GM18511 (cell line): ENCODE data around the gene MCC.

Experiments used
- ATAC-seq: cut with Tn5 transposase; IDR thresholded peaks from one replicate; pipeline ENCODE4 v1.9.1; 2021; ENCODE audit warnings: mild to moderate bottlenecking, moderate library complexity; ENCODE audit not compliant: unreplicated experiment

The MCC gene

DNA sequence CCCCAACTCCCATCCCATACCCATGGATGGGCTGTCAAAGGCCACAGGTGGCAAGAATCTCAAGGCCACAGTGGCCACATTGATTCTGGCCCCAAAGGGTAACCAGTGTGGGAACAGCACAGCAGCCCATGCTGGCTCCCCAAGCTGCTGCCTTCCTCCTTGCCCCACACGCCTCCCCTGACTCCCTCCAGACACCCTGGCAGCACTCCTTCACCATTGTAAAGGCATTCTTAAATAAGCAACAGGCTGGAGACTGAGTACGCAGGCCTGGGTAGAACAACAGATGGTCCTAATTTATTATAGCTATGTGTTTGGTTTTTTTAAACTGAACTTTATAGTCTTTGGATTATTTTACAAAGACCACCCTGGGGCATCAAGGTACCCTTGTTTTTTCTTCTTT, 212.3 kb downstream of the MCC start:
- no peak for ATAC-seq

DNA sequence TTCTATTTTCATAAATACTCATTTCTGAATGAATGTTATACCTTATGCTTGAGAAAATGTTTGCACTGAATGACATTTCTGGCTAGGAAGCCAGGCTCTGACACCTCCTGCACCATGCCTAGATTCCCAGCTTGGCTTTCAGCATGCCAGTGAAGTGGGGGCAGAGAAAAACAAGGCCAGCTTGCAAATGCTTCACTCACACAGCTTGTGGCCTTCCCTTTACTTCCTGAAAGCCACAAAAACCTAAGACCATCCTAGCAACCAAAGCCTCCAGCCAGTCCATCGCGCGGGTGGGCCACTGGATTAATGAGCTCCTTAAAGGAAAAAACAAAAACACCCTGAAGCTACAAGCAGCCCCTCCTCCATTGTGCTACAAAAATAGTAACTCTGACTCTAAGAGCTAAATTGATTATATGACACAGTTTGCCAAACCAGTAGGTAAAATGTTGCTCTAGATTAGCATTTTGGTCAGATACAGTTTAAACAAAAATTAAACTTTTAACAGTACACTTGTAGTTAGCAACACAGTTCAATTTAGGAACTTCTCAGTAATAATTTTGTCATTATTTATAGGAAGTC, 213.3 kb downstream of the MCC start:
- ATAC-seq, result no peak

DNA sequence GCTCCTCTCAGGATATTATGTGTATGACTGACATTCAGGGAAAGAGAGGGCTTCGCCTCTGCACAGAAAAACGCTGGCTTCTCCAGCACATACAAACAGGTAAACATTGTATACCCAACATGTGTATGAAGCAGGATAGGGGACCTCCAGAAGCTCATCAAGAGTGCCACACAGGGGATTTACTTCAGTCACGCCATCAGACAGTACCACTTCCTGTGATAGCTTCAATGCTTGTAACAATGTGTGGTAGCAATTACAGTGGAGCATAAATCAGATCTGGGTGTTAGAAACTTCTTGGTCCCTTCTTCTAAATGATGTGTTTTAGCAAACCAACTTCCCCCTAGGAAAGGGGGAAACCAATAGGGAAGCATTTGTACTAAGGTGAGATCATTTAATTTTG, 214.3 kb downstream of the MCC start:
- peak; percentile 61 for ATAC-seq

DNA sequence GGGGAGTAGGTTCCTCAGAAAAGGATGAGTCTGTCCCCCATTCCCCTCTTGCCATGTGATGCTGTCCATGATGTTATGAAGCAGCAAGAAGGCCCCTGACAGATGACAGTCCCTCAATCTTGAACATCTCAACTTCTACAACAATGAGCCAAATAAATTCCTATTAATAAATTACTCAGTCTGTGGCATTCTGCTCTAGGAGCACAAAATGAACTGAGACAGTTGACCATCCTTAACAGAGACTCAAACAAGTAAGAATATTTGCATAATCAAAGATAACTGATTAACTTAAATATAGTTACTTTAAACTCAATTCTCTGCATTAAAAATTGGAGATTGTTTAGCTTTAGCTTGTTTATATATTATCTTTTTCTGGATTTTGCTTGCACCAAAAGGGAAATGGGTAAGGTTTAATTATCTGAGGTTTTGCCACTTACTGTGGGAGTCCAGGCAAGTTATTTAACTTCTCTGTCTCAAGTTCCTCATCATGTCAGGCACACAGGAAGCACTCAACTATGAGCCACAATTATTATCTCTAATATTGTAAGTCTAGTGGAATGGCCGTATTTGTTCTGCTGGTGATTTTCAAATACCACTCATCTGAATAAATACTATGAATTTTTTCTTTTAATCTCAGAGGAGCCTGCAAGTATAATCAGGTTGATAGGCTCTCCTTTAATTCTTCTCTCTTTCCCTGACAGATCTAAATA, 216.4 kb downstream of the MCC start:
- no peak for ATAC-seq

DNA sequence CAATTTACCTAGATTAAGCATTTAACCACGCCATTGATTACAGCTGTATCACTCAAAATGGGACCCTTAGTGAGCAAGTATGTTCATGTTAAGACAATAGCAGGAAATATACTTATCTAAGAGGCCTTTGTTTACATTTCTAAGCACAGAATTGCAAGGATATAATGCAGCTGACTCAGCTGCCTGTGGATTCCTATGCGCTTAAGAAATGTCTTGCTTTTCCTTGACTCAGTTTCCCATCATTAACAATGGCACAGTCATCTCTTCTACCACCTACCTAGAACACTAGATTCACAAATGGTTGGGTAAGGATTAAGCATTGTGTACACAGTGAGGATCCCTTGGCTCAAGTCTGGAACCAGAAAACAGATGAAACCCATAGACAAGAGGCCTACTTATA, 217.2 kb downstream of the MCC start:
- no peak for ATAC-seq

DNA sequence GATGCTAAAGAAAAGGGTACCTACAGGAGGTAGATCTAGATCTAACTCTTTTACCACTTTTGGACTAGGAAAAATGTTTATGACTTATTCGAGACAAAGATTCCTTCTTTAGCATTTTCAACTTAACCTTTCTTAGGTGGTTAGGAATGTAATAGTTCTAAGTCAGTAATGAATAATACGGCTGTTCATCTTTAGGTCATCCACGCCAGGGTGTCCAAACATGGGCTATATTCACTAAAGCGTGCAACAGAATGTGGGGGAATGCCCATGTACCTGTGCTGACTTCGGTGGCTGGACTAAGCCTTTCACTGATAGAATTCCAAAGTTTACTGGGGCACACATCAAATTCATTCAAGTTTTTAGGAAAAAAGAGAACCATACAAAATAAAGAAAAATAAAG, 218.2 kb downstream of the MCC start:
- no peak for ATAC-seq

DNA sequence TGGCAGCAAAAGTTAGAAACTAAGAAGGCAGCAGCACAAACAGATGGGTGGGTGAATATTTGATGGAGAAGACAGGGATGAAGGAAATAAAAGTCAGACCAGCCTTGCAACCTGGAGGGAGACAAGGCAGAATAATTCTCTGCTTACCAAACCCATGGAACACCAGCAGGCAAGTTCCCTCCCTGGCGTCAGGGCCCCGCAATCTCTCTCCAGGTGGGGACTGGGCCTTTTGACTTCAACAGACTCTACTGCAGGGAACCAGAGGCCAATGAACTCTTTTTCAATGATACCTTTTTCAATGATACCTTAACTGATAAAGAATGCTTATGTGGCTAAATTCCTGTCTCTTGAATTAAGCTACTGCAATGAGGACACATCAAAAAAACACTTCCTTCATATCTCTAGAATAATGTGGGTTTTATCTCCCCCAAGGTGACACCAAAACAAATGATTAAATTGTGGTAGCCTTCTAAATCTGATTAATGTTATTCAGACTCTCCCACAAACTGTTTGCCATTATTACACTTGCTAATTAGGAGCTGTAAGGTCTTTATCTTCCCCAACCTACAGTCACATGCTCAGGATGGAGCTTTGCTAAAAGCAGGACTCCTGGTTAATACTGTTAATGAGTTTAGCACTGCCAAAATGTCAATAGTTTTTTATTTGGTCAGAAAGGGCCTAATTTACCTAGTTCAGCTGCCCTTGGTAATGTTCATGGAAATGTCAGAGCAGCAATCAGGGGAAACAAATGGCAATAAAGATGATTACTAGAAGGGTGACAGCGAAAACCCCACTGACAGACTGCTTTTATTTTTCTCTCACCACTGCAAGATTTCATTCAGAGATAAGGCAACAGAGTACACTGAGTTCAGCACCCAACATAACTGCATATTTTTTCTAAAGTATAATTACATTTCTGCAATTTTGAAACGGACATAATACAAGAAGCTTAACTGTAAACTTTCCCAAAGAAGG, 218.9 kb downstream of the MCC start:
- no peak for ATAC-seq

DNA sequence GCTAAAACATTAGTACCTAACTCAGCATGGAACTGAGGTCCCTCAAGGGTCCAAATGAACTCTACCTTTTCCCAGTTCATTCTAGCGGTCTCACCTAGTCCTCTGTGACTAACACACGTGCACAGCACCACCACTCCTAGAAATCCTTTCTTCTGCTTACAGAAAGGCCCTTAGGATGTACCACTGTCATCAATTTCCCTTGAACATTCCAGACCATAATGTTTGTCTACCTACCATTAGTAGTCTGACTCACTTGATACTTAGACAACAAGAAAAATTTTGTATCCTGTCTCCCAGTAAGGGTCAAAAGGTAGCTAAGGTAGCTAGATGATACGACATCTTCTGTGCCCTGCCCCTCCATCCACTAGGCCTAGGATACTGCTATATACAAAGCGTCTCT, 220.0 kb downstream of the MCC start:
- no peak for ATAC-seq

DNA sequence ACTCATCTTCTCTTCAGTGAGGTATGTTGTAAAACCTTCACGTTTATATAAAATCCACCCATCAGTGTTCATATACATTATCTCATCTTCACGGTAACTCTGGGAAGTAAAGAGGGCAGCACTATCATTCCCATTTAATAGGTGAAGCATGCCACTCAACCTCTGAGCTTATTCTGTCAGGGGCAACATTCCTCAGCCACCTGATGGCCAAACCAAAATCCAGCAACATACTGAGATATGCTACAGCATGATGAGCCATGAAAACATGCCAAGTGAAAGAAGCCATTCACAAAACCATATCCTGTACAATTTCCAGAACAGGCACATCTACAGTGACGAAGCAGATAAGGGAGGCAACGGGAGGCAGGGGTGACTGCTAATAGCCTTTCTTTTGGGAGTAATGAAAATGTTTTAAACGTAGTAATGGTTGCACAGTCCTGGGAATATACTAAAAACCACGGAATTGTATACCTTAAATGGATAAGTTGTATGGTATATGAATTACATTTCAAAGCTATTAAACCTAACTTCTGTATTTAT, 220.8 kb downstream of the MCC start:
- ATAC-seq, result no peak

DNA sequence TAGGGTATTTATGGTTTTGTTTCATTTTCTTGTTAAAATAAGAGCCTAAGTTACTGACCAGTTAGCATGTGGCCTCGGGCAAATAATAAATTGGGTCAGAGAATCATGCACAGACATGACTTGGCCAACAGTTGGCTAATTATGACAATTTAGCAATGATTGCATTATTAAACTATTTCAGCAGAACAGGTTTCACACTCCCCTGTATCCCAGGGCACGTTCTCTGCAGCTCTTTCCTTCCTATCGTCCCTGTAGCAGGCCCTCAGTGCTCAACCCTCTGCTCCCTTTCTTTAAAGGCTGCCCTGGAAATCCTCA, 221.4 kb downstream of the MCC start:
- ATAC-seq, result no peak

DNA sequence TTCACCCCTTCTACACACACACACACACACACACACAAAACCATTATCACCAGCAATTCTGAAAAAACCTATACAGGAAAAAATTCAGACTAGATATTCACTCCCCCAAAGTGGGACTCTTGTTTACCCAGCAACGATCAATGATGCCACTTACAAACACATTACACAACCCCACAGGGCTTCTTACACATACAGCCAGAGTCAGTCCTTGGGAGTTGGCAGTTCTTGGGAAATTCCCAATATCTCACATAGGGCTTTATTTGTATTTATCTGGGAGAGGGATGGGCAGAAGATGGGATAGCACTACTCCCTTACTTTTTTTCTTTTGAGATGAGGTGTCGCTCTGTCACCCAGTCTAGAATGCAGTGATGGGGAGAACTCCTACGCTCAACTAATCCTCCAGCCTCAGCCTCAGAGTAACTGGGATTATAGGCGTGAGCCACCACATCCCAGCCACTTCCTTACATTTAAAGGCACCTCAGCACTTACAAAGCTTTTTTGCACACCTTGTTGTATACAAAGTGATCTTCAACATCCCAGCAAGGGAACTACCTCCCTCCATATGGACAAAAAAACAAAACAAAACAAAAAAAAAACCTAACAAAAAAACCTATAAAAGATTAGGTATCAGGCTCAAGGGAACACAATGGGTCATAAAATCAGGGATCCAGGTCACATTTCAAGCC, 221.9 kb downstream of the MCC start:
- no peak for ATAC-seq

DNA sequence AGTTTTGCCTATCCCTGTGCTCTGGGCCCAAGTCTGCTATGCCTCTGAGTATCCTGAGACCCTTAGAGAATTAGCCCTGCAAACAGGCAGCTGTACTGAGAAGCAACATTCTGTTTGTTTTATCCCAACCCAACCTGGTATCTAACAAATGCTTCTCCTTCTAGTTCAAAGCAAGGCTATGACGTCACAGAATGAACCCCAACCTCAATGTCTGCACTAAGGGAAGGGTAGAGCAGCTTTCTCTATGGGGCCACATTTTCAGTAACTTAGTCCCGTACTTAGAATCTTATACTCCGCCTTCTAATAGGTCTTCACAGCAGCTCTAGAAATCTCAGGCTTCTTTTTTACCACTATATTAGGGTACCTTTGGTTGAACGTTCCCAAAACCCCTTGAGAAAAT, 223.1 kb downstream of the MCC start:
- ATAC-seq, result no peak

DNA sequence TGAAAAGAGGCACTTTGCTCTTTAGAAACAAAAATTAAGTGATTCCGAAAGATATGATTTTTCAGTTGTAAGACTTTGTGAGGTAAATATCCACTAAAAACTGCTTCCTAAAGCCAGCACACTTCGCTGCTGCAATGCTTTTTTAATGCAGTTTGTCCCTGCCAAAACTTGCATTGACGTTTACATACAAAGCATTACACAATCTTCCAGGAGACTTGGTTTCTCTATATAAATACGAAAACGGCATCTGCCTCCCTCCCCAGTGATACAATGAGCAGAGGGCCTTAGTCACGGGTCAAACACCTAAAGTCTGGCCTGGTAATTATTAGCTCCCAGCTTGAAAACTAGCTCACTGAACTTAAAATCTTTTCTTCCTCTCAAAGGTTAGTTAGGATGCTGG, 224.2 kb downstream of the MCC start:
- ATAC-seq, result no peak

DNA sequence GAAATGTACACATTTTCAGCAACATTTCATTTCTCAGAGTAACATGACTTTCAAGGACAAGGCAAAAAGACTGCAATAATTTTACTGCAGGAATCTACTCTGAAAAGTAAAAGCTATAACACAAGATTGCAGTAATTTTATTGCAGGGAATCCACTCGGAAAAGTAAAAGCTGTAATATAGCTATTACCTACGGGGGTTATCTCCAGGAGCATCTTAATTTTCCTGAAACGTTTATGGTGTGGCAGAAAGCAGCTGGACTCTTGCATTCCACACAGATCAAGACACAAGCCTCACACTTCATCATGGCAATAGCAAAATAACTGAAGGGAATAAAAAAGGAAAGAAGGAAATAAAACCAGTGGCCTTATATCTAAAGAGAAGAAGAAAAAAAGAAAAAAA, 224.7 kb downstream of the MCC start:
- ATAC-seq, result no peak

DNA sequence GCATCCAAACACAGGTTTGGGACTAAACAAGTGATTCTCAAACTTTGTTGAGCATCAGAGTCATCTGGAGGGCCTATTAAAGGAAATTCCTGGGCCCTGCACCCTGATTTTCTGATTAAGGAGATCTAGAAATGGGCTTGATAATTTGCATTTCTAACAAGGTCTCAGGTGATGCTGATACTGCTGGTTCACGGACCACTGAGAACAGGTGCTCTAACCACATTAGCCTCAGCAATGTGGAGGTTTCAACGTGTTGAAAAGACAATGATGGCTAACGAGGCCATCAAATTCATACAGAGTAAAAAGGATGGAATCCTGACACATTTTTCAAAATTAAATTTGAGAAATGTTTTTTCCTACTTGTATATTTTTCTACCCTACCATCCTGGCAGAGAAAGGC, 225.6 kb downstream of the MCC start:
- no peak for ATAC-seq

DNA sequence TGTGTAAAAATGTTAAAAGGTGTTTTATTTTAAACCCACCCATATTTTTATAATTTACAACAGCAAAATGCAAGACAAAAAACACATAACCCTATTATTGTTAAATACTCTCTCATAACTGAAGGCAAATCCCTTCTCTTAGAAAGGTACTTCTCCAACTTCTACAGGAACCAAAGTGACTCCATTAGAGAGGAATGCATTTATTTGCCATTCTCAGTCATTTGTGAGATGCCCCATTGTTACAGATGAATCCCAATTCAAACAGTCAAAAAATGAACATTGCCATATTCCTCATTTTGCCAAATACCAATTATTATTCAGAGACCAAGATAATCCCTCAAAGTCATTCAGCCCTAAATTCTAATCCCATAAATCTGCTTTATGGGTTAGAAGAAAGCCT, 229.2 kb downstream of the MCC start:
- ATAC-seq, result no peak

DNA sequence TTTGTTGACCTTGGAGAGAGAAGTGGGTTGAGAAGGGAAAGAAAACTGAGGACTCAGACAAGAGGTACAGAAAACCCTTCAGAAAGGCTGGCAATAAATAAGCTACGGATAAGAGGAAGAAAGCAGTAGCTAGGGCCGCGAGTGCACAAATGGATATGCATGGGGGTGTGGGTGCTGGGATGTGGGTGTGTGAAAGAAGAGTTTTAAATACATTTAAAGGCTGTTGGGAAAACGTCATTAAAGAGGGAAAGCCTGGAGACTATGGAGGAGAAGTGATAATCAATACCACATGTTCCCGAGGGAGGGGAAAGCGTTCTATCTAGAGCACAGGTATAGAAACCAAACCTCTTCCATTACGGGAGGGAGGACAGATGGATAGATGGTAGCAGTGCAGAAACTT, 230.7 kb downstream of the MCC start:
- no peak for ATAC-seq

DNA sequence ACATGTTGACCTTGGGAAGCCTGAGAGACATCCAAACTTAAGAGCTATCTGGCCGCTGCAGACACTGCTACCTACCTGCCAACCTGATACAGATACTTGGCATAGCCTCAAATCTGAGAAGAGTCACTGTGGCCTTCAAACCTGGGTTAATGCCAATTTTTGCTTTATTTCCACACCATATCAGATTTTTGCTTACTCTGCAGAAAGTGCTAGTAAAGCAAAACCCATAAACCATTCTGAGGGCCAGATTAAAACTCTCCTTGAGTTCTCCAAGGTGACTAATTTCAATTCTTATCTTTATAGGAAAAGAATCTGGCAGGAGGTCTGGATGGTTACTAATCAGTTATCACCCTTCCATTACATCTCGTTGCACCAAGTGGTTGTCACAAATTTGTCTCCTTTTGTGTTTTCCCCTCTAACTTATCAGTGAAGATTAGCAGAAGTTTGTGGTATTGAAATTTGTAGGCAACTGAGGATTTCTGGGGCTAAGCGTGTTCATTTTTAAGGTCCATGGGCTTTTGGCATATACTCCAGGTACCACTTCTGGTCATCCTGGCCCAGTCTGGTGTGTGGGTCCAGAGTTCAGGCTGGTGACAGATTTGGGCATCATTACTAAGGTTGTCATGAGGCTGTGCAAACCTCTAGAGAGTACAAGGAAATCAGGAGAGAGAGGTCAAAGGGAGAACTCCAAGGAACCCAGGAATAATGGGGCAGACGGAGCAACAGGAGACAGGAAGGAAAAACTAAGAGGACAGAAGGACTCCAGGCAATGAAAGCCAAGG, 231.4 kb downstream of the MCC start:
- ATAC-seq, result no peak

DNA sequence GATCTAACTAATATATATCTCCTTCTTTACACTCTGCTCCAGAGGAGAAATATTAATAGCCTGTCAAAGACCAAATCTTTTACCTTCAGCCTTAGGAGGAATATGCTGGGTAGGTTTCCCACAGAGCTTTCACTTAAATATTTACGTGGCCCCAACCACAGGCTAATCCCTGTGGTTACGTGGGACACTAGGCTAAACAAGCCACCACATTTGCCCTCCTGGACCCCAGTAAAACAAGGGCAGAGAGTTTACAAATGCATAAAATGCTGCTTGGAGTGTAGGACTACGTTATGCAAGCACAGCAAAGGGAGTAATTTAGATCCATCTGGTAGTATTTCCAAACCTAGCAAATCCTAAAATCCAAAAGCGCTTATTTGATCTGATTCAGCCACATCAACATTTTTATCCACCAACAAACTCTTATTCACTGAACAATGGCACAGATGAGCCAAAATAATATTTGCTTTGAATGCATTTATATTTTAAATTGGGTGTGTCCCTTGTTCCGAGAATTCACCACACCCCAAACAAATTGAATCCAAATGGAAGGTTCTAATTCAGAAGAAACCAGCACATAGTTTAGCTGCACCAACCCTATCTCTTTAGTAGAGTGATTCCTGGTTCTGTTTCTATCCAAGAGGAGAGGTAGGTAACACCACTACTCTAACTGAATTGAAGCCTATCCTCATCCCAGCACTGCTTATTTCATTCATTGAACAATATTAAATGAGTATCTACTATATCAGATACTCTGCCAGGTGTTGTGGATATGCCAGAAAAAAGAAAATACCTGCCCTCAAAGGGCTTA, 232.5 kb downstream of the MCC start:
- no peak for ATAC-seq

DNA sequence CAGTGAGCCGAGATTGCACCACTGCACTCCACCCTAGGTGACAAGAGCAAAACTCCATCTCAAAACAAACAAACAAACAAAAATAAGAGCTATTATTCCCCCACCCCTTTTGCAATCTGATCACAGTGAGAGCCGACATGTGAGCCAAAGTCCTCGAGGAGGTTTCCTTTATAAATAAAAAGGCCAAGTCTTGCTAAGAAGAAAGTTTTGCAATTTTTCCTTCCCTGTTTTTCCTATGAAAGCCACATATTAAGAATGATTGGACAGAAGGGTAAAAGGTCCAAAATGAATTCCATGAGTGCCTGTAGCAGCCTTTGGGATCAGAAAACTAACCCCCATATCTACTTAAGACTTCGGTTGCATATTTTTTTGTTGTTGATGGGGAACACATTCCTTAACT, 233.1 kb downstream of the MCC start:
- ATAC-seq, result no peak
